ENCODE results near the gene DCHS1.

Gene DCHS1

DNA sequence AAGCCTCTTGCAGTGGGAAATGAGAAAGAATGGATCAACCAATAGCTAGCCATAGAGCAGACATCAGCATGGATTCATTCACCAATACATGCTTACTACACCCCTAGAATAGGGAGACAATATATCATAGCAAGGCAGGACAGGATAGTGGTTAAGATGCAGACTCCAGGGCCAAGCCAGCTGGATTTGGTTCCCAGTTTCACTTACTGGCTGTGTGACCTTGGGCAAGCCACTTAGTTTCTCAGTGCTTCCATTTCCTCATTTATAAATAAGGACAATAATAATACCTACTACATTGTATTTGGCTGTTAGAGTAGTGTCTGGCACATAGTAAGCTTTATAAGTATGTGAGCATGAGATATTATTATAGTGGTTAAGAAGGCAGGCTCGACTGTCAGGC, 7.1 kb downstream of the DCHS1 start:
- no peak for DNase-seq (ENCODE audit: low read depth in 2 of 3, low spot score in 1 of 3)

- DNase-seq (ENCODE audit: low read depth in 2 of 3, low spot score in 1 of 3) = no peak
These were observed 7.8 kb downstream of the DCHS1 start for GRCh38 chr11:6647836-6648235.

GRCh38 chr11:6646918-6647679, 8.5 kb downstream of the DCHS1 start:
- no peak for DNase-seq (ENCODE audit: low read depth in 2 of 3, low spot score in 1 of 3)

- DNase-seq (ENCODE audit: low read depth in 2 of 3, low spot score in 1 of 3) = no peak
These were observed 9.1 kb downstream of the DCHS1 start for GRCh38 chr11:6646576-6646917.

GRCh38 chr11:6646071-6646470, 9.5 kb downstream of the DCHS1 start:
- DNase-seq (ENCODE audit: low read depth in 2 of 3, low spot score in 1 of 3) = no peak

- DNase-seq (ENCODE audit: low read depth in 2 of 3, low spot score in 1 of 3) = no peak
These were observed 12.7 kb downstream of the DCHS1 start for GRCh38 chr11:6642957-6643356.

- no peak for DNase-seq (ENCODE audit: low read depth in 2 of 3, low spot score in 1 of 3)
These were observed 14.5 kb downstream of the DCHS1 start for GRCh38 chr11:6640985-6641701.

DNA sequence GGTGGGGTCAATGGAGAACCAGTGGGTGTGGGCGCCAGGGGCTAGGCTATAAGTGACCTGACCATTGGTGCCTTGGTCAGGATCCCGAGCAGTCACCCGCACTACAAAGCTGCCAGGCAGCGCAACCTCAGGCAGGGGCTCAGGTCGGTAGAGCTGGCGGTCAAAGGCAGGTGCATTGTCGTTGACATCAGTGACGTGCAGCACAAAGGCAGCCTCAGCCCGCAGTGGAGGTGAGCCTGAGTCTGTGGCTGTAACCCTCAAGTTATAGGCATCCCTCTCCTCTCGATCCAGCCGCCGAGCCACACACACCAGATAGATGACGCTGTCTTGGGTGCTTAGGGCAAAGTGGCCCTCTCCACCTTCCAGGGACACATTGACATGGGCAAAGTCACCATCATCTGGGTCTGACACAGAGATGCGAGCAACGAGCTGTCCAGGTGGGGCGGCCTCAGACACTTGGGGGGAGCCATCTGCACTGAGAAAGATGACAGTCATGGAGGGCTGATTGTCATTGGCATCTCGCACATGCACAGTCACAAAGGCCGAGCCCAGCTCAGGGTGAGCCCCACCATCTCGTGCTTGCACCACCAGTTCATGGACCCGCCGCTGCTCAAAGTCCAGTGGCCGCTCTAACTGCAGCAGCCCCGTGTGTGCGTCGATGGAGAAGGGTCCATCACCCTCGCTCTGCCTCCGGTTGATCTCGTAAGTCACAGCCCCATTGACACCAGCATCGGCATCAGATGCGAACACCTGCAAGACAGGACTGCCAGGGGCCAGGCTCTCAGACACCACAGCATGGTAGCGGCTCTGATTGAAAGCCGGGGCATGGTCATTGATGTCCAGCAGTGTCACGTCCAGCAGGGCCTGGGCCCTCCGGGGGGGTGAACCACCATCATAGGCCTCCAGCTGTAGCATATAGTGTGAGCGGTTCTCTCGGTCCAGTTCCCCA, 15.3 kb downstream of the DCHS1 start:
- DNase-seq (ENCODE audit: low read depth in 2 of 3, low spot score in 1 of 3) = no peak

DNA sequence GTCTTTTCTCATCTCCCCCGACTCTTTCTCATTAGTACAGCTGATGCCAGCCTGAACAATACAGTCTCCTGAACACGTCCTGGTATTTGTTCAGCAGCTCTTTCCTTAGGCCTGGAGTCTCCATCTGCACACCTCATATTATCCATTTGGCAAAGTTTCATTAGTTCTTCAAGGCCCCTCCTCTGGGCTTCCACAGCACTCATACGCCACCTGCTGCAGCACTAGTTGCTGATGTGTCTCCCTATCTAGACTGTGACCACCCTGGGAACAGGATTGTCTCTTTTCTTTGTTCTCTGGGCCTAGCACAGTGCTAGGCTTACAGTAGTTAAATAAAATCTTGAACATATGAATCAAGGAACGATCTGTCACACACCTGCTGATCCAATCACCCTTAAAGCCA, 17.2 kb downstream of the DCHS1 start:
- DNase-seq (ENCODE audit: low read depth in 2 of 3, low spot score in 1 of 3) = no peak

GRCh38 chr11:6637871-6638270, 17.7 kb downstream of the DCHS1 start:
- no peak for DNase-seq (ENCODE audit: low read depth in 2 of 3, low spot score in 1 of 3)

DNA sequence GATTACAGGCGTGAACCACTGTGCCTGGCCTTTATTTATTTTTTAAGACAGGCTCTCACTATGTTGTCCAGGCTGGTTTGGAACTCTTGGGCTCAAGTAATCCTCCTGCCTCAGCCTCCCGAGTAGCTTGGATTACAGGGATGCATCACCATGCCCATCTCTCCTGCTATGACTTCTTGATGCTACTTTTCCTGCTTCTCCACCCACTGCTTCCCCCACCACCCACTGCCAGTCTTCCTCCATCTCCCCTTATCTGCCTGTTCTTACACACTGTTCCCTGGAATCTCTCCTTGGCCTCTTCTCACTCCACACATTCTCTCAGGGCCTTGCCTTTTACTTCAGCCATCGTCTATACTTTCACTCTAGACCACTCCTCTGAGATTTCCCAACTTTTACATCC, 19.1 kb downstream of the DCHS1 start:
- no peak for DNase-seq (ENCODE audit: low read depth in 2 of 3, low spot score in 1 of 3)

GRCh38 chr11:6635082-6635932, 20.3 kb downstream of the DCHS1 start:
- DNase-seq (ENCODE audit: low read depth in 2 of 3, low spot score in 1 of 3) = no peak

GRCh38 chr11:6634534-6634933, 21.1 kb downstream of the DCHS1 start:
- DNase-seq (ENCODE audit: low read depth in 2 of 3, low spot score in 1 of 3) = no peak

DNA sequence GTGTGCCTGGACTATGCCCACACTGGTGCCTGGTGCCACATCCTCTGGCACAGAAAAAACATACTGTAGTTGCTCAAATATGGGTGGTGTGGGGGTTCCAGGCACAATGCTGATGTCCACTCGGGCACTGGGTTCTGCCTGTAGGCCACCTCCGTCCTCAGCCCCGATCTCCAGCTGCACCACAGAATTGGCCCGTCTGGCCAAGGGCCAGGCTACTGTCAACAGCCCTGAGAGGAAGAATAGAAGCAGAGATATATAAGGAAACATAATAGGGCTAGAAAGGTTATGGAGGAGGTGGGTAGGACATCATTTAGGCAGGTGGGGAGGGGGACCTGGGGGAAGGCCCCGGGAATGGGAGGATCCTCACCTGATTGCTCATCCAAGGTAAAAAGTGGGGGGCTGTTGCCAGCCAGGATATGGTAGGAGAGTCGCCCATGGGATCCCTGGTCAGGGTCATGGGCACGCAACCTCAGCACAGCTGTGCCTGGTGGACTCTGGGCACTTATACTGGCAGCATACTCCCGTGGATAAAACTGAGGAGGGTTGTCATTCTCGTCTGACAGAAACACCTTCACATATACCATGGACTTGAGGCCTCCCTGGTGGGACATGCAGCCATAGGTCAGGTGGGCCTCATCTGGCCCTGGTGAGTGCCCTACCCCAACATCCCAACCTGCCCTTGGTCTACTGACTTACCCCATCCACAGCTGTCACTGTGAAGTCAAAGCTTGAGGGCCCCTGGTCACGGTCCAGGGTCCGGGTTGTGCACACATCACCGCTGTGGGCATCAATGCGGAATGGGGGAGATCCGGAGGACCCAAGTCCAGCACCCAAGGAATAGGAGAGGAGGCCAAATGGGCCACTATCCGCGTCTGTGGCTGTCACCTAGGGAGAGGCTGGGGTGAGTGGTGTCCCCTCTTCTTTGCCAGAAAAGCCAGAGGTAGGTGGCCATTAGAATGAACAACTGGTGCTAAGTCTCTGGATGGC, 21.9 kb downstream of the DCHS1 start:
- no peak for DNase-seq (ENCODE audit: low read depth in 2 of 3, low spot score in 1 of 3)

GRCh38 chr11:6632116-6633073, 23.2 kb downstream of the DCHS1 start:
- DNase-seq (ENCODE audit: low read depth in 2 of 3, low spot score in 1 of 3) = no peak

DNA sequence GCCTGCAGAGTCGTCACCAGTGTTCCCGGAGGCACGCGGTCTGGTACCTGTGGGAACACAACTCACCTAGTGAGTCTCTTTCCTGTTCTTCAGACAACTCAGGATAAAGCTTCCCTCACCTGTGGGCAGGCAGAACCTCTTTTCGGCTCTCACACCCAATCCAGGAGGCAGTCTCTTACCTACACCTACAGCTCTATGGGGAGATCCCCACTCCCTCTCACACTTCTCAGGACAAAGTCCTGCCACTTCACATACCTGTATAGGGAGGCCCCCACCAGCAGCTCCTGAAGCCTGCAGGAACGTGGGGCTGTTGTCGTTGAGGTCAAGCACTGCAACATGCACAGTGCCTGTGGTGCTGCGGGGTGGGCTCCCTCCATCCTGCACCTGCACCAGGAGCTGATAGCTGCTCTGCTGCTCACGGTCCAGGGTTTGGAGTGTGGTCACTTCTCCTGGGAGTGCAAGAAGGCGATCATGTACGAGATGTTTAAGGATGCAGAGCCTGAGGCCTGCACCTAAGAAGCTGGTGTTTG, 24.2 kb downstream of the DCHS1 start:
- no peak for DNase-seq (ENCODE audit: low read depth in 2 of 3, low spot score in 1 of 3)

DNA sequence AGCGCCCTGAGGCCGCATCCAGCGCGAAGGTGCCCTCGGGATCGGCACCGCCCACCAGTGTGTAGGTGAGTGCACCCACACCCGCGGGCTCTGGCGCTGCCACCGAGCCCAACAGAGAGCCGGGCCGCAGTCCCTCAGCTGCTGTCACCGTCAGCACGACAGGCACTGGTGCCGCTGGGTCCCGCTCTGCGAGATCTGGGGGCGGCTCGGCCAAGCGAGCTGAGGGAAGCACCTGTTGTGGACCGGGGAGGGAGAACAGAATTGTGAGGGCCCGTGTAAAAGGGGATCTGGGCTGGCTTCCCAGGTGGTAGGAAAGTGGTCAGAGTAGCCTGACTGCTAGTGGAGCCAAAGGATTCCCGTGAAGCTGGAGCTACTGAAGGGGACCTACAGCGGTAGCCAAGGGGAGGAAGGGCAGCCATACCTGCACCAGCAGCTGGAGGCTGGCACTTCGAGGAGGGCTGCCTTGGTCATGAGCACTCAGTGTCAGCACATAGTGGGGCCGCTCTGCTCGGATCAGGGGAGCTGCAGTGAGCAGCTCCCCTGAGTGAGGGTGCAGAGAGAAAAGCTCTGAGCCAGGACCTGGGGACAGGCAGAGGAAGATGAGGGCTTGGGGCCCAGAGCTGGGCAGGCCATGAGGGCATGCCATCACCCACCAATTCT, 24.8 kb downstream of the DCHS1 start:
- no peak for DNase-seq (ENCODE audit: low read depth in 2 of 3, low spot score in 1 of 3)
